GM12864 (cell line): ENCODE results near the gene GMDS.

Experiments used
- DNase-seq: peaks from one replicate; pipeline ENCODE4 v3.0.0-alpha.2; 2011; ENCODE audit warnings: low read depth
- H3K4me3 ChIP-seq: 2 replicates; pipeline ENCODE4 v1.5.1; 2011; ENCODE audit warnings: mild to moderate bottlenecking, low read depth, low read length, control low read depth
- CTCF ChIP-seq: IDR thresholded peaks from 2 replicates; pipeline ENCODE4 v1.5.1; 2011; ENCODE audit warnings: low read depth, mild to moderate bottlenecking, moderate library complexity, low read length, control low read depth, inconsistent platforms; ENCODE audit errors: missing control alignments

GMDS gene

GRCh38 chr6:1810880-1811279 lies 434.5 kb downstream of the GMDS start:
- TF ChIP-seq CTCF, result no peak
- DNase-seq, result no peak
- no peak overlapping the region for H3K4me3 ChIP-seq

GRCh38 chr6:1809291-1809988 lies 436.0 kb downstream of the GMDS start:
- no peak overlapping the region for H3K4me3 ChIP-seq
- no peak for DNase-seq
- TF ChIP-seq CTCF, result no peak

GRCh38 chr6:1806935-1807334 lies 438.5 kb downstream of the GMDS start:
- no peak for TF ChIP-seq CTCF
- no peak overlapping the region for H3K4me3 ChIP-seq
- no peak for DNase-seq

- no peak overlapping the region for H3K4me3 ChIP-seq
- no peak for TF ChIP-seq CTCF
- no peak for DNase-seq
Observed at GRCh38 chr6:1802491-1803395, 442.7 kb downstream of the GMDS start.

GRCh38 chr6:1801401-1801800 lies 444.0 kb downstream of the GMDS start:
- no peak for TF ChIP-seq CTCF
- DNase-seq, result no peak
- no peak overlapping the region for H3K4me3 ChIP-seq

GRCh38 chr6:1800845-1801244 lies 444.6 kb downstream of the GMDS start:
- TF ChIP-seq CTCF, result no peak
- H3K4me3 ChIP-seq, result no peak overlapping the region
- DNase-seq, result no peak
